GM23248 (cell line): ENCODE data around the gene ARID1B.

Experiments
- EZH2 ChIP-seq: fragments of 200-600 bp; sonication (generic); IDR thresholded peaks from 2 replicates; pipeline ENCODE4 v1.6.1; 2018; ENCODE audit warnings: antibody characterized with exemption, mild to moderate bottlenecking; ENCODE audit not compliant: insufficient read depth, poor library complexity, severe bottlenecking
- EZH2phosphoT487 ChIP-seq: fragments of 200-600 bp; sonication (generic); IDR thresholded peaks from 2 replicates; pipeline ENCODE4 v1.6.1; 2018; ENCODE audit warnings: antibody characterized with exemption, moderate library complexity, mild to moderate bottlenecking, low read depth; ENCODE audit not compliant: insufficient read depth

DNA sequence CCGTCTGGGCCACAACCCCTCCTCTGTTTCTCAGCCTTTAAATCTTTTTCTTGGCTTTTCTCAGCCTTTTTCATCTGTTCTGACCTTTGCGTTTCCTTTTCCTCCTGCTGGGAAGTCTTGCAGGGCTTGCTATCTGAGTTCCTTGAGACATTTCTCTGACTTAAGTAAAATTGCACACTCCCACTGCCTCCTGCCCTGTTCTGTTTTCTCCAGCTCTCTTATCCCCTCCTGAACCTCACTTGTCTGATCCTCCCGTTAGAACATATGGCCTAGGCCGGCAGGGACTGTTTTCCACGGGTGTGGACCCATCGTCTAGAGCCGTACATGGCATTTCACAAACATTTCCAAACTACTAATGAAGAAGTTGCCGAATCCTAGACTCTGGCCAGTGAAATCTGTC is 63.0 kb downstream of the ARID1B start:
- no peak for TF ChIP-seq EZH2
- no peak for TF ChIP-seq EZH2phosphoT487
